Parathyroid adenoma (tissue), 2 donors: ENCODE data around the gene MED10.

Source experiments
- H2AFZ ChIP-seq: fragments of 300-600 bp; sonication (generic); one replicate; pipeline ENCODE4 v1.7.0; 2017; ENCODE audit warnings: antibody characterized with exemption, mild to moderate bottlenecking
- H3K27ac ChIP-seq: fragments of 300-600 bp; sonication (generic); one replicate; pipeline ENCODE4 v1.7.0; 2017
- H3K27me3 ChIP-seq: fragments of 300-600 bp; sonication (generic); one replicate; pipeline ENCODE4 v1.7.0; 2017; ENCODE audit warnings: low read length; ENCODE audit not compliant: control insufficient read depth, insufficient read depth
- H3K36me3 ChIP-seq: fragments of 300-600 bp; sonication (generic); one replicate; pipeline ENCODE4 v1.7.0; 2017; ENCODE audit warnings: low read length; ENCODE audit not compliant: control insufficient read depth, insufficient read depth
- H3K4me1 ChIP-seq: fragments of 300-600 bp; sonication (generic); one replicate; pipeline ENCODE4 v1.7.0; 2017; ENCODE audit warnings: control low read depth
- H3K4me2 ChIP-seq: fragments of 300-600 bp; sonication (generic); one replicate; pipeline ENCODE4 v1.7.0; 2017; ENCODE audit warnings: low read length
- H3K4me3 ChIP-seq: fragments of 300-600 bp; sonication (generic); one replicate; pipeline ENCODE4 v1.7.0; 2017; ENCODE audit warnings: low read depth, low read length
- H3K79me2 ChIP-seq: fragments of 300-600 bp; sonication (generic); one replicate; pipeline ENCODE4 v1.7.0; 2017; ENCODE audit warnings: control low read depth
- H3K9ac ChIP-seq: fragments of 300-600 bp; sonication (generic); one replicate; pipeline ENCODE4 v1.7.0; 2017; ENCODE audit warnings: mild to moderate bottlenecking
- H3K9me3 ChIP-seq: fragments of 300-600 bp; sonication (generic); one replicate; pipeline ENCODE4 v1.7.0; 2017; ENCODE audit warnings: low read length; ENCODE audit not compliant: control insufficient read depth
- TF ChIP-seq, protein P1 (sequence below): fragments of 300-600 bp; sonication (generic); IDR thresholded peaks from one replicate; pipeline ENCODE4 v1.7.0; 2017; ENCODE audit warnings: antibody characterized with exemption, mild to moderate bottlenecking
- donor health status: primary hyperparathyroidism.

Gene MED10

DNA sequence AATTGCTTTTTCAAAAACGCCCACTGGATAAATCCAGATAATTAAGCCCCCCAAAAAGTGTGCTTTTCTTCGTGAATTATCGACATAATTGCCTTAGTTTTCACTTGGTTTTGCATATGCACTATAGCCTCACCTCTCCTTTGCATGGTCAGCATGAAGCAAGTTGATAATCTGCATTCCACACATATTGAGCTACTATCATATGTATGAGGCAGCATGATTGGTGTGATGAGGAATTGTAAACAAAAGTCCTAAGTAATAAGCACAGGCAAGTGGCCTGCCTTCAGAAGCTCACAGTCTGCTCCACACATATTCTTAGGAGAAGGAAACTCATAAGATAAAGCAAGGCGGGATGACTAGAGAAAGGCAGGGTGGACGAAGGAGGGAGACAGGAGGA lies 33.8 kb downstream of the MED10 start:
- no peak overlapping the region for H3K27ac ChIP-seq
- no peaks in the 10 kb centered on the region for H3K9me3 ChIP-seq
- no peak overlapping the region for H3K9ac ChIP-seq
- no peak overlapping the region for H3K4me3 ChIP-seq
- no peaks in the 10 kb centered on the region for H3K79me2 ChIP-seq
- H3K27me3 ChIP-seq = no peaks in the 10 kb centered on the region
- no peak overlapping the region for H3K4me2 ChIP-seq
- H2AFZ ChIP-seq = no peak overlapping the region
- H3K4me1 ChIP-seq = no peaks in the 10 kb centered on the region
- TF ChIP-seq, protein P1, sequence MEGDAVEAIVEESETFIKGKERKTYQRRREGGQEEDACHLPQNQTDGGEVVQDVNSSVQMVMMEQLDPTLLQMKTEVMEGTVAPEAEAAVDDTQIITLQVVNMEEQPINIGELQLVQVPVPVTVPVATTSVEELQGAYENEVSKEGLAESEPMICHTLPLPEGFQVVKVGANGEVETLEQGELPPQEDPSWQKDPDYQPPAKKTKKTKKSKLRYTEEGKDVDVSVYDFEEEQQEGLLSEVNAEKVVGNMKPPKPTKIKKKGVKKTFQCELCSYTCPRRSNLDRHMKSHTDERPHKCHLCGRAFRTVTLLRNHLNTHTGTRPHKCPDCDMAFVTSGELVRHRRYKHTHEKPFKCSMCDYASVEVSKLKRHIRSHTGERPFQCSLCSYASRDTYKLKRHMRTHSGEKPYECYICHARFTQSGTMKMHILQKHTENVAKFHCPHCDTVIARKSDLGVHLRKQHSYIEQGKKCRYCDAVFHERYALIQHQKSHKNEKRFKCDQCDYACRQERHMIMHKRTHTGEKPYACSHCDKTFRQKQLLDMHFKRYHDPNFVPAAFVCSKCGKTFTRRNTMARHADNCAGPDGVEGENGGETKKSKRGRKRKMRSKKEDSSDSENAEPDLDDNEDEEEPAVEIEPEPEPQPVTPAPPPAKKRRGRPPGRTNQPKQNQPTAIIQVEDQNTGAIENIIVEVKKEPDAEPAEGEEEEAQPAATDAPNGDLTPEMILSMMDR = no peak
- H3K36me3 ChIP-seq = no peaks in the 10 kb centered on the region

DNA sequence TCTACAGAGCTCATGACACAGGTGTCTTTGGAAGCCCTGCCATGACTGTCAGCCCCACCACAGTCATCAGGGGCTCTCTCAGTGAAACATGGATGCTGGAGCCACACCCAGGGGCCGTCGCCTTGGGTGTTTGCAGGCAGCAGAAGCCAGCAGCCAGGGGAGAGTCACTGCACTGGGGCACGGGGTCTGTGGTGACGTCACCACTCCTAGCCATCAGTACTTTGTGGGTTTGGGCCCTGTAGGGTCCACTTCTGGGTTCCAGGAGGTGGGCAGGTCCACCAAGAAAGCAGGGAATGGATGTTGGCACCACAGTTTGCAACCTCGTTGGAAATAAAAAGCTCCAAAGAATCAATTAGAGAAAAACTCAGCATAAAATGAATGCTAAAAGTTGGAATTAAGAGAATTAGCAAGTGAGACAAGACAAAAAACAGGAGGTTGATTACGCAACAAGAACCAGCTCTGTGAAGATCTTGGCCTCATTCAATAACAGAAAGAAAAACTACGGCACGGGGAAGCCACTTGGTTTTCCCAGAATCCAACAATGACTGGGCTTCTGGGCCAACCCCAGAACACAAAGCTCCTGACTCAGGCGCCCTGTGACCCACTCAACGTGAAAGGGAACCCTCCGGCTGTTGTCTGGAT lies 34.3 kb downstream of the MED10 start:
- no peaks in the 10 kb centered on the region for H3K27me3 ChIP-seq
- H3K4me3 ChIP-seq = no peak overlapping the region
- no peak overlapping the region for H3K9ac ChIP-seq
- no peak overlapping the region for H3K27ac ChIP-seq
- H3K9me3 ChIP-seq = no peaks in the 10 kb centered on the region
- H3K79me2 ChIP-seq = no peaks in the 10 kb centered on the region
- no peak overlapping the region for H3K4me2 ChIP-seq
- H3K4me1 ChIP-seq = no peaks in the 10 kb centered on the region
- no peaks in the 10 kb centered on the region for H3K36me3 ChIP-seq
- TF ChIP-seq, protein P1 = no peak
- H2AFZ ChIP-seq = no peak overlapping the region

DNA sequence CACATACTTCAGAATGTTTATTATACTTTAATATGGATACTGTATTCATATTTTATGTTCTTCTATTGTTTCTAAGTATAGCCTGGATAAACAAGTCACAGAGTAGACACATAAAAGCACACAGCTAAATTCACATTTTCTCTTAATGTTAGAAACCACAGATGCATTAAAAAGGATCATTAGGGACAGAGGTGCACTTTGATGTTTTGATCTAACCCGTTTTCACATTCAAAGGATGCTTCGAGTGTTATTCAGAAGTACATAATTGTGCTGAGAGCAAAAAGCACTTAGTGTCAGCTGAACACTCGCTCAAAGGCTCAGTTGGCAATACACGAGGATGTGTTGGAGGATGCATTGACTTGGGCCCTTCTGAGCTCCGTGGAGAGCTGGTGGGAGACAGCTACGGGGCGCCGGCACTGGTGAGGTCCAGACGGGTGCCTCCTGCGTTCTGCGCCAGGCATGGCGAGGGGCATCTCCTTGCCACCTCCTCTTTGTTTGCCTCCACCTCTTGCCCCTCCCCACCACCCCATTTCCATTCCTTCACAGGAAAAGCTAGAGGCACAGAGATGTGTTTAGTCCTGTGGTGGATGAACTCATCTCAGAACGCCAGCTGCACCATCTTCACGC lies 35.5 kb downstream of the MED10 start:
- H3K9me3 ChIP-seq = no peaks in the 10 kb centered on the region
- no peak overlapping the region for H3K9ac ChIP-seq
- H3K4me1 ChIP-seq = no peaks in the 10 kb centered on the region
- no peaks in the 10 kb centered on the region for H3K79me2 ChIP-seq
- no peak overlapping the region for H3K27ac ChIP-seq
- TF ChIP-seq, protein P1 = no peak
- no peak overlapping the region for H3K4me3 ChIP-seq
- H3K4me2 ChIP-seq = no peak overlapping the region
- no peaks in the 10 kb centered on the region for H3K36me3 ChIP-seq
- no peaks in the 10 kb centered on the region for H3K27me3 ChIP-seq
- no peak overlapping the region for H2AFZ ChIP-seq

DNA sequence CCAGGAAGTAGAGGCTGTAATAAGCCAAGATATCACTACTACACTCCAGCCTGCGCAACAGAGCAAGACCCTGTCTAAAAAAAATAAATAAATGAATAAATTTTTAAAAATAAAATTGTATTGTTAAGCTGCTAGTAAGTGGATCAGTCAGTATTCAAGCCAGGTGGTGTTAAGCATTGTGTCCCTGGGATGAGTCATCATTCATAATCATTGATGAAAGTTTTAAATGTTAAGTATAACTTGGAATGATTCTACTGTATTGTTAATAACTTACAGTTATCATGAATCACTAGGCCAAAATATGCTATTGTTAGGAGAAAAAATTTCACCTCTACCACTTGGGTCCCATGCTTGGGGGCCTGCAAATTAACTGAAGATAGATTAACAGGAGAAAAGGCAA lies 38.2 kb downstream of the MED10 start:
- Histone ChIP-seq H2AFZ (no peak overlapping the region), H3K4me2 (no peak overlapping the region), H3K27ac (no peak overlapping the region), H3K4me3 (no peak overlapping the region), H3K9ac (no peak overlapping the region), H3K9me3 (no peaks in the 10 kb centered on the region), H3K36me3 (no peaks in the 10 kb centered on the region), H3K27me3 (no peaks in the 10 kb centered on the region), H3K79me2 (no peaks in the 10 kb centered on the region), H3K4me1 (no peaks in the 10 kb centered on the region)
- TF ChIP-seq, protein P1 = no peak

DNA sequence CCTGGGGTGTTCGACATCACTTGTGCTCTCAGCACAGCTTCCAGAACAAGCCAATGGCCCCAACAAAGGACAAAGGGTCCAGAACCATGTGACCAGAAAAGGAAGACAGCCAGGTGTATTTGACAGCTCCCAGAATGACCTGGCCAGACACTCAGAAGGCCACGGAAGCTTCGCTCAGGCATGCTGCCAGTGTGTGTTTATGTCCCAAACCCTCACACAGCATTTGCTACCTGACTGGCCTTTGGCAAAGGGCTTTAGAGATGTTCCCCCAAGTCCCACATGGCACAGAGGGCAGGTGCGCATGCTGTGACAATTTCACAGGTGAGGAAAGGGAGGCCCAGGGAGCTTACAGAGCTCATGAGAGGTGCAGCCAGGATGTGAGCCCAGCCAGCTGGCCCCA lies 39.5 kb downstream of the MED10 start:
- Histone ChIP-seq H3K9me3 (no peaks in the 10 kb centered on the region), H2AFZ (no peak overlapping the region), H3K36me3 (no peaks in the 10 kb centered on the region), H3K27ac (no peak overlapping the region), H3K4me3 (no peak overlapping the region), H3K79me2 (no peaks in the 10 kb centered on the region), H3K4me1 (no peaks in the 10 kb centered on the region), H3K27me3 (no peaks in the 10 kb centered on the region), H3K9ac (no peak overlapping the region), H3K4me2 (no peak overlapping the region)
- TF ChIP-seq, protein P1 = no peak
